Renal pelvis (tissue), 4 donors: Measurements from ENCODE around the gene RPL10. TPM values are rescaled to one million over a fixed set of nuclear protein-coding genes. Genes with fewer than 3 reads are reported as not detected.
A peak's percentile ranks its signal among the peaks of the same experiment; 100 is the strongest.

Source experiments
- DNase-seq: peaks from one replicate; pipeline ENCODE4 v3.0.0-alpha.2; 2013
- polyA plus RNA-seq, 3 donors: library from polyadenylated mRNA; unstranded; fragments of 120-200 nt; gene quantifications; one replicate each; pipeline ENCODE4 v1.2.1, GENCODE V29; 2013; ENCODE audit not compliant: insufficient read length in 3 of 3

The RPL10 gene
- polyA plus RNA-seq, 3 donors, result 2,952 to 3,594 (median 3,543) TPM

DNA sequence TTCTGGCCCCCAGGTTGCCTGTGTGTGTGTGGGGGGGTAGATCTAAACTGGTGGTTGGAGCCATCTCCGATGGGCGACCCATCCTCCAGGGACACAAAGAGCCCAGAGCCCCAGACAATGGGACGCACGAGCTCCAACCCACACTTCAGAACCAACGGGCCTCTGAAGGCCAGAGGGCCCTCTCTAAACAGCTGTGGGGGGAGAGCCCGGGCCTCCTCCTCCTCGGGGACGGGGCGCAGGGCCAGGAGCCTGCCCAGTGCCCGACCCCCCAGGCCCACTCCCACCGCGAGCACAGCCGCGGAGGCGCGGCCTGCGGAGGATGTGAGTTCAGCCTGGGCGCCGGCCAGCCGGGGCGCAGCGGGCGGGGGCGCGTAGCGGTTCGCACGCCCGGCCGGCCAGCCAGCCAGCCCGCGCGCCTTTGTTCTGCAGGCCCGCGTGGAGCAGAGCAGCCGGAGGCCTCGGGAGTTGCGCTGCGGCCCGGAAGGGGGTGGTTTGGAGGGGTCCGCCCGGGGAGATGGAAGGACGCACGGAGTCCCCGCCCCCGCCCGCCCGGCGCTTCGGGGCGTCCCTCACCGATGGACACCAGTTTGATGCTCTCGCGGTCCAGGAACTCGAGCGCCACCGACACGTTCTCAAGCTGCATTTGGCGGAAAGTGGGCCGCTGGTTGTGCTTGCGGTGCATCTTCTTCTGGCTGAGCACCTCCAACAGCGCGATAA, 27.7 kb upstream of the RPL10 start:
- DNase-seq, result no peak

DNA sequence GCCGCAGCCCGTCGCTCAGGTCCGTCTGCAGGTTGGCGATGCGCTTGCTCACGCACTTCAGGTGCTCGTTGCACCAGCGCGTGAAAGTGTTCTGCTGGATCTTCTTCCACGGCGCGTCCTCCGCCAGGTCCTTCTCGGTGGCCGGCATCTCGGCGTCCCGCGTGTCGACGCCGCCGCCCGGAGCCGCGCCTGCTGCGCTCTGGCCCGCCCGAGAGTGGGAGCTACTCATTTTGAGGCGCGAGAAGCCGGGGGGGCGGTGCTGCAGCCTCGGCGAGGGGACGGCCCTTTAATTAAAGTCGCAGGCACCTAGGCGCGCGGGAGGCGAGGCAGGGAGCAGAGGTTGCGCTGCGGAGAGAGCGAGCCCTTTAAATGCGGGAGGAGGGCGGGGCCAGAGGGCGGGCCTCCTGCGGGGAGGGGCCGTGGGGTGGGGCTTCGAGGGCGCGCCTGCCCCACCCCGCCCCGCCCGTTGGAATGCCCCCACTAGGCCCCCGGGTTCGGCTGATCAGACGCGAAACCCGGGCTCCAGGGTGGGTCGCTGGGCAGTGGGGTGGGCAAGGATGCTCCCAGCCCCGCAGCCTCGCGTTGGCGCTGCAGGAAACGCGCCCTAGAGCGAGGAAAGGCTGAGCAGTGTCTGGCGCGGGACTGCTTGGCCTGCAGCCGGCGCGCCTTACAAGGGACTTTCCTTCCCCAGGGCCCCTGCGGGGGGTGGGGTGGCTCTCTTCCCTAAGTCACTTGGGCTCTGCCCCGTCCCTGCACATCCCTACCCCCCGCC, 27.0 kb upstream of the RPL10 start:
- peak; percentile 90 for DNase-seq

DNA sequence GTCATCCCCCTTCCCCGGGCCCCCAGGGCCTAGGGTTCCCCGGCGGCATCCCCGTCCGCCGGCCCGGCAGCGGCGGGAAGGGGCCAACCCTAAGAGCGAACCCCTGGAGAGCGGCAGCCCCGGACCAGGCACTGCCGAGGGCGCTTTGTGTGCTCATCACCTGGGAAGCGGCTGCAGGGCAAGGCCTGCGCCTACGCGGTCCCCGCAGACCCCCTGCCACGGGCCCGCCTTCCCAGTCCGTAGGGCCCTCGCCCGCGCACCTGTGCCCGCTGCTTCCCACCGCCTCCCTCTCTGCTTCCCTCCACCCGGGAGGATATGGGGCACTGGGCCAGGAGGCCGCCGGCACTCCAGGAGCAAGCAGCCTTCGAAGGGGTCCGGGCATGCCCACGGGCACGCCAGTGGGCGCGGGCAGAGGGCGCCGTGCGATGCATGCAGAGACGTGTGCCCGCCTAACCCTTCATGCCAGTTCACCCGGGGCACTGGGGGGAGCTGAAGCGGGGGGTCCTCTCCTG, 26.3 kb upstream of the RPL10 start:
- no peak for DNase-seq

DNA sequence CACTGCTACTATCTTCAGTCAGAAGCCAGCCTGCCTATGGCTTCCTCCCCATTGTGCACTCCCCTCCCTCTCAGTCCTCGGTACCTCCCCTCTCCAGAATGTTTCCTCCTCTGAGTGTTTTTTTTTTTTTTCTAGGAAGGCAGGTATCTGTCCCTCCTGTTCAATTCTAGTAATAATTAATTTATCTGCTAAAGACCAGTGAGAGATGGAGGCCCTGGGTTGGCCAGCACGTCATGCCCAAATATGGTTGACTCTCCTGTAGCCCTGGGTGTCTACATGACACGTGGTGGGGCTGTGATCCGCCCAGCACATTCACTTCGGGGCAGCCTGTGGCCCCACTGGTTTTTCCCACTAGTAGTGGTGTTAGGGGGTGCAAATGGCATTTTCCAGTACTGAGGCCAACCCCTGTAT, 25.6 kb upstream of the RPL10 start:
- no peak for DNase-seq

DNA sequence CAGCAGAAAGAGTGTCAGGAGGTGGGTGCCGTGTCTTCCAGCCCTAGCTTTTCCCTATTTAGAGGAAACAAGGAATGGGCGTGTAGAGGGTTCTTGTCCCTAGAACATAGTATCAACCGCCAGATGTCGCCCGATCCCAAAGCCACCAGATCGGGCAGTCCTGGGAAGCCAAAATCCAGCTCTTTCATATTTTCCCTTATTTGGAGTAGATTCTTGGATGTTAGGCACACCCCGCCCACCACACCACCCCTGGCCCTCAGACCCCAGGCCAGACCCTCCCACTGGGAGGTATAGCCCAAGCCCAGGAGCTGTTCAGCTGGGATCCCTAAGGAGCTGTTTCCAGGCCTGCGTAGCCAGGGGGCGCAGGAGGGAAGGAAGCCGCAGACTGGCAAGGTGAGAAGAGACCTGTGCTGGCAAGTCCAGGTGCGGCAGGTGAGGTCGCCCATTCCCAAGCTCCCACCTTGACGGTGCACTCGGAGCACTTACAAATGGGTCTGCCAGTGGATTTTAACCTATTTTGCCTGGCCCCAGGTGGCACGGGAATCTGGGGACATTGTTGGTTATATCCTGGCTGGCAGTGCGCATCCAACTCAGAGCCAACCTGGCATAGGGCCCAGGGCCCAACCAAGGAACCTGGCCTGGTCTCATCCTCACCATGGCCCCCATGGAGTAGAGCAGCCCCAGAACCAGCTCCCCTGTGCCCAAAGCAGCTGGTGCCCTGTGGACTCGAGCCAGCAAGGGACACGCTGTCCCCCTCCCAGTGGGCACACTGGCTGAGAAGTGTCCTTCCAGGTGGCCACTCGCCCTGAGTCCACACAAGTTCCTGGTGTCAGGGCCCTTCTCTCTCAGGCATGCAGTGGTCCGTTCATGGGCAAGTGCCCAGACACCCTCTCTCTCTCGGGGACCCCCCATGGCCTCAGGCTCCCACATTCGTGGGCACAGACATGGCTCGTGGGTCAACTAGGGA, 24.6 kb upstream of the RPL10 start:
- DNase-seq, result no peak

DNA sequence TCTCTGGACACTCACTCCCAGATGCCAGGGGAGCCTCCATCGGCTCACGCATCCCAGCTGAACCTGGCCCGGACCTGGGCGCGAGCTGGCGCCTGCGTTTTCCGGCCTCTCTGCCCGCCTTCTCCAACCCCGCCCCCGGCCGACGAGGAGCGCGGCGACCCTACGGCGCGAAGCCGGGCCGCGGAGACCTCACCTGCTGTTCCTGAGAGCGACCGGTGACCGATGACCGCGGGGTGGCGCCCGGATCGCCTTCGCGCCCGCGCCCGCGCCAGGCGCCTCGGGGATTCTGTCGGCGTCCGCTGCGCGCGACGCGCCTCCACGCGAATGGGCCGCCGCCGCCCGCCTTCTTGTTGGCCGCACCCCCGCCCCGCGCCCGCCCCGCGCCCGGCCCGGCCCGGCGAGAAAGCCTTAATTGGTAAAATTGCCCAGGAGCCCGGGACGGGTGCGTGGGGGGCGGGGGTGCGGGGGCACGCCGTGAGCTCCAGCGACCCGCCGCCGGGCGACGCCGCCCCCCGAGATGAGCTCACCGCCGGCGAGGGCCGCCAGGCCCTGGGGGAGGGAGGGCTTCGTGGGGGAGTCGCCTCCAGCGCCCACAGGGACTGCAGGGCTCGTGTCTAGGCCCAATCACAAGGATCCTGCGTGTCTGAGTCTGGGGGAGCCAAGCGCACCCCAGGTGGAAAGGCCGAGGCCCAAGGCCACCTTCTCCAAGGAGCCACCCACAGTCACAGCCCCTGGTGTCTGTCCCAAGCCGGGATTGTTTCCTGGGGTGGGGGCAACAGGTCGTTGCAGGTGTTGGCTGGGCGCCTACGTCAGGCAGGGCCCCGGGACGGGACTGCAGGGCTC, 23.6 kb upstream of the RPL10 start, which contains the start of gene FLNA:
TSS of gene FLNA (minus strand) at position 322 of the 843 bp plus-strand sequence. CDS start 3,389 bp downstream, outside the sequence.
- DNase-seq, result no peak

DNA sequence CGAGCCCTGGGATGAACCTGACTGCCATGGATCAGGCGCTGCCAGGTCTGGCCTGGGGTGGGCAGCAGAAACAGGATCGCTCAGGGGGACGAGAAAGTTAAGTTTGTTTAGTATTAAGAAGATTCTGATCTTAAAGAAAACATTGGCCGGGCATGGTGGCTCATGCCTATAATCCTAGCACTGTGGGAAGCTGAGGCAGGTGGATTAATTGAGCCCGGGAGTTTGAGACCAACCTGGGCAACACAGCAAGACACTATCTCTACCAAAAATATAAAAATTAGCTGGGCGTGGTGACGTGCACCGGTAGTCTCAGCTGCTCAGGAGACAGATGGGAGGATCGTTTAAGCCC, 23.0 kb upstream of the RPL10 start:
- DNase-seq, result no peak

DNA sequence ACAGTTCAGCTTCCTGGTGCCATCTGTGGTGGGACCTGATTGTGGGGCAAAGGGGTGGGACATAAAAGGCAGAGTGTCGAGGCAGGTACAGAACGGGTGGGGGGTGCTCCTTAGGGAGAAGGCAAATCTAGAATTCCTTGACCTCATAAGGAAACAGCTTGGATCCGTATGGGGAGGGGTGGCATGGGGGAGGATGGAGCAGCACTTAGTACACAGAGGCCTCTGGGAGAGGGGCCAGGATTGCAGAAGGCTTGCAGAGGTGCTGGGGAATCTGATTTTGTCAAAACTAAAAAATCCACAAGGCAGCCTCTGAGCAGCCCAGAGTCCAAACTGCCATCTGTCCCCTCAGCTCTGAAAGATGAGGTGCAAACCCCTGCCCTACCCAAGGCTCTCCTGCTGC, 21.4 kb upstream of the RPL10 start:
- DNase-seq, result no peak

DNA sequence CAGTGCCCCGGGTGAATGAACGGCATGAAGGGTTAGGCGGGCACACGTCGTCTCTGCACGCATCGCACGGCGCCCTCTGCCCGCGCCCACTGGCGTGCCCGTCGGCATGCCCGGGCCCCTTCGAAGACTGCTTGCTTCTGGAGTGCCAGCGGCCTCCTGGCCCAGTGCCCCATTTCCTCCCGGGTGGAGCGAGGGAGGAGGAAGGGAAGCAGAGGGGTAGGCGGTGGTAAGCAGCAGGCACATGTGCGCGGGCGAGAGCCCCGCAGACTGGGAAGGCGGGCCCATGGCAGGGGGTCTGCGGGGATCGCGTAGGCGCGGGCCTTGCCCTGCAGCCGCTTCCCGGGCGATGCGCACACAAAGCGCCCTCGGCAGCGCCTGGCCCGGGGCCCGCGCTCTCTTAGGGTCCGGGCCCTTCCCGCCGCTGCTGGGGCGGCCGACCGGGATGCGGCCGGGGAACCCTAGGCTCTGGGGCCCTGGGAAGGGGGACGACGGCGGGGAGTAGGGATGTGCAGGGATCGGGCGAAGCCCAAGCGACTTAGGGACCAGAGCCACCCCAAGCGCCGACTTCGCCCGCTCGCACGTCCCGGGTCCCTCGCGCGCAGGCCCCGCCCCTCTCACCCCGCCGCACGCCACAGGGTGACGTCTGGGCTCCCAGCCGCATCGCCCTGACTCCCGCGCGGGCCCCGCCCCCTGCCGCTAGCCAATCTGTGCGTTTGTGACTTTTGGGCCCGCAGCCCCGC, 19.9 kb upstream of the RPL10 start:
- DNase-seq, result no peak

DNA sequence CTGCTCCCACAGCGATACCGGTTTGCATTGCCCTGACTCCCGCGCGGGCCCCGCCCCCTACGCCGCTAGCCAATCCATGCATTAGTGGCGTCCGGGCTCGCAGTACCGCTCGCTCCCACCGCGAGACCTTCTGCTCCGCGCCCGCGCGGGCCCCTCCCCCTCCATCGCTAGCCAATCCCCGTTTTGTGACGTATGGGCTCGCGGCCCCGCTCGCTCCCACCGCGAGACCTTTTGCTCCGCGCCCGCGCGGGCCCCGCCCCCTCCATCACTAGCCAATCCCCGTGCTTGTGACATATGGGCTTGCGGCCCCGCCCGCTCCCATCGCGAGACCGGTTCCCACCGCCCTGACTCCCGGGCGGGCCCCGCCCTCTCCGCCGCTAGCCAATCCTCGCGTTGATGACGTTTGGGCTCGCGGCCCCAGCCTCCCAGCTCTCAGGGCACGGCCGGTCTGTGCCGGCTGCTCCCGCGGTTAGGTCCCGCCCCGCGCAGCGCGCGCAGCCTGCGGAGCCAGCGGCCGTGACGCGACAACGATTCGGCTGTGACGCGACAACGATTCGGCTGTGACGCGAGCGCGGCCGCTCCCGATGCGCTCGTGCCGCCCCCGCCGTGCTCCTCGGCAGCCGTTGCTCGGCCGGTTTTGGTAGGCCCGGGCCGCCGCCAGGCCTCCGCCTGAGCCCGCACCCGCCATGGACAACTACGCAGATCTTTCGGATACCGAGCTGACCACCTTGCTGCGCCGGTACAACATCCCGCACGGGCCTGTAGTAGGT, 19.2 kb upstream of the RPL10 start, which contains the start of gene EMD:
TSS of gene EMD (plus strand) at position 497 of the 770 bp plus-strand sequence. CDS start at position 687, 190 bp downstream.
- peak; percentile 96 for DNase-seq

DNA sequence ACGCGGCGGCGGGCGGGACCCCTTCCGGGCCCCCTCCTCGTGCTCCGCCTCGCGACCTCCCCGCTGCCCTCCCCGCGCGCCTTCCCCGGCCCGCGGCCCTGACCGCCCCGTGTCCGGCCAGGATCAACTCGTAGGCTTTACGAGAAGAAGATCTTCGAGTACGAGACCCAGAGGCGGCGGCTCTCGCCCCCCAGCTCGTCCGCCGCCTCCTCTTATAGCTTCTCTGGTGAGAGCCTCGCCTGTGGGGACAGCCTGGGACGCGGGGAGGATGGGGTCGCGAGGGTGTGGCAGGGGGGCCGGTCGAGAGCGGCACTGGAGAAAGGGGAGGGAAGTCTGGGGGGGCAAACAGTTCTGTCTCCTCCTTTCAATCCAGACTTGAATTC, 18.6 kb upstream of the RPL10 start:
- no peak for DNase-seq

DNA sequence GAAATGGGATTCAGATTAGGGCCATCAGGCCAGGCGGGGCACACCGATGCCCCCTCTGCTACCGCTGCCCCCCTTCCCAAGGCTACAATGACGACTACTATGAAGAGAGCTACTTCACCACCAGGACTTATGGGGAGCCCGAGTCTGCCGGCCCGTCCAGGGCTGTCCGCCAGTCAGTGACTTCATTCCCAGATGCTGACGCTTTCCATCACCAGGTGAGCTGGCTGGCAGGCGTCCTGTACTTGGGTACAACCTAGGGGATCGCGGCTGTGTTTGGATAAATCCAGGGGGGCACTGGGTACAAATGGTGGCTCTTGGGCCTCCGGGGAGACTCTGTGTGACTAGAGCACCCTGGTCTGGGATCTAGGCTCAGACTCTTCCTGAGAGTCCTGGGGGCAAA, 18.0 kb upstream of the RPL10 start:
- no peak for DNase-seq

DNA sequence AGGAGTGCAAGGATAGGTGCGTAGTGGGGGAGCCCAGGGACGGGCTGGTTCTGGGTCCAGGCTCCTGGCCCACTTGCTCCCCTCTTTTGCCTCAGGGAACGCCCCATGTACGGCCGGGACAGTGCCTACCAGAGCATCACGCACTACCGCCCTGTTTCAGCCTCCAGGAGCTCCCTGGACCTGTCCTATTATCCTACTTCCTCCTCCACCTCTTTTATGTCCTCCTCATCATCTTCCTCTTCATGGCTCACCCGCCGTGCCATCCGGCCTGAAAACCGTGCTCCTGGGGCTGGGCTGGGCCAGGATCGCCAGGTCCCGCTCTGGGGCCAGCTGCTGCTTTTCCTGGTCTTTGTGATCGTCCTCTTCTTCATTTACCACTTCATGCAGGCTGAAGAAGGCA, 17.4 kb upstream of the RPL10 start:
- DNase-seq, result no peak

DNA sequence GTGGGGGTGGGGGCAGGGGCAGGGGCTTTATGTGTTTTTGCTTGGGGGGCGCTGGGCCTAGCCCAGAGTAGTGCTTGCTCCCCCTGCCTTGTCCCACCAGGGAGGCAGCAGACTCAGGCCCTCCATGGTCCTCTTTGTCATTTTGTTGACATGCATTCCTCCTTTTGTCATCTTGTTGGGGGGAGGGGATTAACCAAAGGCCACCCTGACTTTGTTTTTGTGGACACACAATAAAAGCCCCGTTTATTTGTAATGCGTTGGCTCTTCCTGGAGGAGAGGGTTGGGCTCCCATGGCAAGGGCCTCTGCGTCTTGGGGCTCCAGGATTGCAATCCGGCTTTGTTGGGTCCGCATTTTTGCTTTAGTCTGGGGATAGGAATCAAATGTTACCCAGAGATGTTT, 16.9 kb upstream of the RPL10 start:
- no peak for DNase-seq

DNA sequence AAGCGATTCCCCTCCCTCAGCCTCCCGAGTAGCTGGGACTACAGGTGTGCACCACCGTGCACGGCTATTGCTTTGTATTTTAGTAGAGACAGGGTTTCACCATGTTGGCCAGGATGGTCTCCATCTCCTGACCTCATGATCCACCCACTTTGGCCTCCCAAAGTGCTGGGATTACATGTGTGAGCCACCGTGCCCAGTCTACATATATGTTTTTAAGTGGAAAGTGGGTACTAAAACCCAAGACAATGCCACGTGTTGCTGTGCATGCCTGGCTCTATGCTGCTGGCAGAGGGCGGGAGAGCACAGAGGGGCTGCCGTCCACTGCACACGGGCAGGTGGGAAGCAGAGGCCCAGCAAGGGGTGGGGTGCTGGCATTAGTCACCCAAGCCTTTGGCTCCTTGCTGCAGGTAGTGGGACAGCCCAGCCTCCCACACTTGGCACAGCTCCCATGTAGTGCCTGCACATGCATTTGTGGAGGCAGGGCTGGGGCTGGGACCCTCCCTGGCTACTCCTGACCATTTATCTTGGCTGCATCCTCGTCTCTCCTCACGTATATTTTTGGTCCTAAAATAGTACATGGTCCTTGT, 15.6 kb upstream of the RPL10 start:
- DNase-seq, result no peak

DNA sequence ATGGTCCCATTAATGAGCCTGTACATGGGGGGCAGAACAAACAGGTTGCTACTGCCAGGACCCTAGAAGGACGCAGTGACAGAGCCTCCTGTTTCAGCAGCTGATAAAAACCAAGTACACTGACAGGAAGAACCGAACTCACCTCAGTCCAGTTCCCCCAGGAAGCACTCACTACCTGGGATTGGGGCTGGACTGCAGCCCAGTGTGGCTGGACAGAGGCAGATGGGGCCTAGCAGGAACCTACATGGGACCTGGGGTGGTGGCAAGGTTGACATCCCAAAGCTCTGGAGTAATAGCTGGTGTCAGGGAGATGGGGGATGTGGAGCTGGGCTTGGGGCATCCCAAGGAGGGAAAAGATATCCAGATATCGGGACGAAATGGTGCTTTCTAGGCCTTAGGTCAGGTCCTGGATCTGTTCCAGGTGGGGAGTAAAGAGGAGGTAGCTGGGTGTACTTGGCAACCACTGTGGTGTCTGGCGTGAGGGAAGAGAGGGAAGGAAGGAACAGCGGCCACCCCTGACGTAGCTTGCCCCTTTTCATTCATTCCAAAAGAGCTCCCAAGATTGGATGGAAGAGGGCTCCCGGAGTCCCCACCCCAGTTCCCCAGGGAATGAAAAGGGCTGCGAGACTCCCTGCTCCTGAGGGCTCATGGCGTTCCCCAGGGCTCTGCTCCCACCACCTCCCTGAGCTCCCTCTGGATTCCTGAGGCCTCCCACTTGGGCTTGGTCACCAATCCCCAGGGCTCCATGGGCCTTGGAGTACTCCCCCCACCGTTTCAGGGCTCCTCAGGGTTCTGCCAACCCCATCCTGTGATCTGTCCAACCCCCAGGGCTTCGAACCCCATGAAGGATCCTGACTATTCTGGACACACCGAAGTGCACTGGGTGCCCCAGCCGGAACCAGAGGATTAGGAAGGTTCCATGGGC, 14.6 kb upstream of the RPL10 start:
- no peak for DNase-seq

DNA sequence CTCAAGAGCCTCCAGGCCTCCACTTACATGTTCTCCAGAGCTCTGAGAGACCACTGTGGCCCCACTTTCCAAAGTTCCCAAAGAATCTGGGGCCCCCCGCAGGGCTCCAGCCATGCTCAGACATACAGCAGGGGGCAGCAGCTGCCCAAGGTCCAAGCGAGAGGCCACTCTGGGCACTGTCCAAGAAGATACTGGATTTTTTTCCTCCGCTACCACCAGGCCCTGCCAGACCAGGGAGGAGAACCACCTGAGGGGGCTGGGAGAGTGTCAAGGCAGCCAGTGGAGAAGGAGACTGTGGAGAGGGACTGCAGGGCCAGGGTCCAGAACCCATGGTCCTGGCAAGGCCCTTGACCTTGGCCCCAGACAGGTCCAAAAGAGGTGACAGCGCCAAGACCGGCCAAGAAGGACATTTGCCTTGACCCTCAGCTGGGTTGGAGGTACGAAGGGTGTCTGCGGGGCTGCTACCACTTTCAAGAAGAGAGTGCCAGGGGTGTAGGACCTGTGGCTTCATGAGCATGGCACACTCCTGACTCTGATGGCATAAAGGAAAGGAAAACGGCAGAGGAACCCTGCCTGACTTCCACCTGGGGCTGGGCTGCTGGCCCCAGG, 13.8 kb upstream of the RPL10 start:
- DNase-seq, result no peak
